ENCODE measurements around the gene THEMIS.

THEMIS gene

GRCh38 chr6:127864701-127865100 is 36.2 kb downstream of the THEMIS start:
- DNase-seq (ENCODE audit: low read depth, low spot score), result no peak
- TF ChIP-seq FOXP2 (optimal IDR thresholded peaks at IDR 0.05; ENCODE audit: control extremely low read depth, extremely low read length, insufficient read depth) (no peak), EZH2 (IDR thresholded peaks at IDR 0.05) (no peak), POLR2AphosphoS5 (IDR thresholded peaks at IDR 0.05; ENCODE audit: borderline replicate concordance, low read depth, low read length) (no peak)
- Histone ChIP-seq H3K27ac (no peak overlapping the region), H3K4me3 (no peak overlapping the region), H3K9ac (ENCODE audit: insufficient read length) (no peak overlapping the region), H3K36me3 (ENCODE audit: insufficient read depth, low read length) (no peaks in the 10 kb centered on the region), H3K9me3 (ENCODE audit: low read depth, low read length) (no peaks in the 10 kb centered on the region)

- H3K4me3 ChIP-seq, result no peak overlapping the region
- no peak overlapping the region for H3K27ac ChIP-seq
- H3K9me3 ChIP-seq (ENCODE audit: low read depth, low read length), result no peaks in the 10 kb centered on the region
- DNase-seq (ENCODE audit: low read depth, low spot score), result no peak
- H3K9ac ChIP-seq (ENCODE audit: insufficient read length), result no peak overlapping the region
- TF ChIP-seq FOXP2 (optimal IDR thresholded peaks at IDR 0.05; ENCODE audit: control extremely low read depth, extremely low read length, insufficient read depth) (no peak), POLR2AphosphoS5 (IDR thresholded peaks at IDR 0.05; ENCODE audit: borderline replicate concordance, low read depth, low read length) (no peak), EZH2 (IDR thresholded peaks at IDR 0.05) (no peak)
- no peaks in the 10 kb centered on the region for H3K36me3 ChIP-seq (ENCODE audit: insufficient read depth, low read length)
Observed at GRCh38 chr6:127860723-127861122, 40.1 kb downstream of the THEMIS start.

- H3K9me3 ChIP-seq (ENCODE audit: low read depth, low read length), result no peaks in the 10 kb centered on the region
- H3K27ac ChIP-seq, result no peak overlapping the region
- H3K4me3 ChIP-seq, result no peak overlapping the region
- no peak for DNase-seq (ENCODE audit: low read depth, low spot score)
- no peaks in the 10 kb centered on the region for H3K36me3 ChIP-seq (ENCODE audit: insufficient read depth, low read length)
- H3K9ac ChIP-seq (ENCODE audit: insufficient read length), result no peak overlapping the region
- TF ChIP-seq EZH2 (IDR thresholded peaks at IDR 0.05) (no peak), FOXP2 (optimal IDR thresholded peaks at IDR 0.05; ENCODE audit: control extremely low read depth, extremely low read length, insufficient read depth) (no peak), POLR2AphosphoS5 (IDR thresholded peaks at IDR 0.05; ENCODE audit: borderline replicate concordance, low read depth, low read length) (no peak)
Observed at GRCh38 chr6:127859956-127860355, 40.9 kb downstream of the THEMIS start.

- no peak overlapping the region for H3K9ac ChIP-seq (ENCODE audit: insufficient read length)
- no peak overlapping the region for H3K27ac ChIP-seq
- TF ChIP-seq FOXP2 (optimal IDR thresholded peaks at IDR 0.05; ENCODE audit: control extremely low read depth, extremely low read length, insufficient read depth), result no peak
- TF ChIP-seq POLR2AphosphoS5 (IDR thresholded peaks at IDR 0.05; ENCODE audit: borderline replicate concordance, low read depth, low read length), result no peak
- no peak for TF ChIP-seq EZH2 (IDR thresholded peaks at IDR 0.05)
- H3K9me3 ChIP-seq (ENCODE audit: low read depth, low read length), result no peaks in the 10 kb centered on the region
- no peak overlapping the region for H3K4me3 ChIP-seq
- H3K36me3 ChIP-seq (ENCODE audit: insufficient read depth, low read length), result no peaks in the 10 kb centered on the region
- no peak for DNase-seq (ENCODE audit: low read depth, low spot score)
Observed at GRCh38 chr6:127858727-127859391, 42.0 kb downstream of the THEMIS start.

GRCh38 chr6:127857051-127857637 is 43.7 kb downstream of the THEMIS start:
- DNase-seq (ENCODE audit: low read depth, low spot score), result no peak
- TF ChIP-seq FOXP2 (optimal IDR thresholded peaks at IDR 0.05; ENCODE audit: control extremely low read depth, extremely low read length, insufficient read depth), result no peak
- no peak for TF ChIP-seq EZH2 (IDR thresholded peaks at IDR 0.05)
- Histone ChIP-seq H3K9me3 (ENCODE audit: low read depth, low read length) (no peaks in the 10 kb centered on the region), H3K4me3 (no peak overlapping the region), H3K9ac (ENCODE audit: insufficient read length) (no peak overlapping the region), H3K36me3 (ENCODE audit: insufficient read depth, low read length) (no peaks in the 10 kb centered on the region), H3K27ac (no peak overlapping the region)

- Histone ChIP-seq H3K9ac (ENCODE audit: insufficient read length) (no peak overlapping the region), H3K4me3 (no peak overlapping the region), H3K9me3 (ENCODE audit: low read depth, low read length) (no peaks in the 10 kb centered on the region), H3K27ac (no peak overlapping the region), H3K36me3 (ENCODE audit: insufficient read depth, low read length) (no peaks in the 10 kb centered on the region)
- DNase-seq (ENCODE audit: low read depth, low spot score), result no peak
- no peak for TF ChIP-seq POLR2AphosphoS5 (IDR thresholded peaks at IDR 0.05; ENCODE audit: borderline replicate concordance, low read depth, low read length)
- TF ChIP-seq FOXP2 (optimal IDR thresholded peaks at IDR 0.05; ENCODE audit: control extremely low read depth, extremely low read length, insufficient read depth), result no peak
- no peak for TF ChIP-seq EZH2 (IDR thresholded peaks at IDR 0.05)
Observed at GRCh38 chr6:127855542-127856159, 45.2 kb downstream of the THEMIS start.

GRCh38 chr6:127854009-127854408 is 46.8 kb downstream of the THEMIS start:
- Histone ChIP-seq H3K4me3 (no peak overlapping the region), H3K9ac (ENCODE audit: insufficient read length) (no peak overlapping the region), H3K27ac (no peak overlapping the region), H3K9me3 (ENCODE audit: low read depth, low read length) (no peaks in the 10 kb centered on the region), H3K36me3 (ENCODE audit: insufficient read depth, low read length) (no peaks in the 10 kb centered on the region)
- DNase-seq (ENCODE audit: low read depth, low spot score), result no peak
- TF ChIP-seq POLR2AphosphoS5 (IDR thresholded peaks at IDR 0.05; ENCODE audit: borderline replicate concordance, low read depth, low read length) (no peak), FOXP2 (optimal IDR thresholded peaks at IDR 0.05; ENCODE audit: control extremely low read depth, extremely low read length, insufficient read depth) (no peak), EZH2 (IDR thresholded peaks at IDR 0.05) (no peak)

- Histone ChIP-seq H3K4me3 (no peak overlapping the region), H3K27ac (no peak overlapping the region), H3K9me3 (ENCODE audit: low read depth, low read length) (no peaks in the 10 kb centered on the region), H3K9ac (ENCODE audit: insufficient read length) (no peak overlapping the region), H3K36me3 (ENCODE audit: insufficient read depth, low read length) (no peaks in the 10 kb centered on the region)
- TF ChIP-seq EZH2 (IDR thresholded peaks at IDR 0.05), result no peak
- no peak for TF ChIP-seq POLR2AphosphoS5 (IDR thresholded peaks at IDR 0.05; ENCODE audit: borderline replicate concordance, low read depth, low read length)
- no peak for TF ChIP-seq FOXP2 (optimal IDR thresholded peaks at IDR 0.05; ENCODE audit: control extremely low read depth, extremely low read length, insufficient read depth)
- DNase-seq (ENCODE audit: low read depth, low spot score), result no peak
Observed at GRCh38 chr6:127851197-127851596, 49.7 kb downstream of the THEMIS start.
